ENCODE data around the gene ASTN2. TPM values are rescaled to one million over a fixed set of nuclear protein-coding genes. Genes with fewer than 3 reads are reported as not detected.

ASTN2 gene
- polyA plus RNA-seq, 1 donor from 2014 or later = 6.8 TPM

DNA sequence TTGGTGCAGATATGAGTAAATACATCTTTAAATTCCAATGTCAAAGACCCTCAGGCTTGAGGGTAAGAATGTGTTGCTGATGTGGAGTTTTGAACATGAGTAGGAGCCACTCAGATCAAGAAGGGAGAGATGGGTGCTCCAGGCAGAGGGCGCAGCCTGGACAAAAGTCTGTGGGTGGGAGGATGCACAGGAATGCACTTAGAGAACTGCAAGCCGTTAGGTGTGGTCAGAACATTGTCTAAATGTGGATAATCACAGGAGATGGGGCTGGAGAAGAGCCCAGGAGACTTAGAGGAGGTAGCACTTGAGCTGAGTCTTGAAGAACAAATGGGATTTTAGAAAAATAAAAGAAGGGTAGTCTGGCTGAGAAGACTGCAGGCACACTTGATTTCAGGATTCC, 1005.7 kb downstream of the ASTN2 start:
- TF ChIP-seq EP300 (conservative IDR thresholded peaks at IDR 0.05; ENCODE audit: poor library complexity, severe bottlenecking) = no peak
- TF ChIP-seq MXI1 (conservative IDR thresholded peaks at IDR 0.05; ENCODE audit: poor library complexity, severe bottlenecking) = no peak
- TF ChIP-seq EZH2 (IDR thresholded peaks at IDR 0.05; ENCODE audit: borderline replicate concordance, insufficient read depth, low read length, poor library complexity, severe bottlenecking) = no peak
- no peak for TF ChIP-seq POLR2AphosphoS5 (IDR thresholded peaks at IDR 0.05)
- no peak for TF ChIP-seq SMC3 (conservative IDR thresholded peaks at IDR 0.05; ENCODE audit: poor library complexity)
- TF ChIP-seq, protein P1, sequence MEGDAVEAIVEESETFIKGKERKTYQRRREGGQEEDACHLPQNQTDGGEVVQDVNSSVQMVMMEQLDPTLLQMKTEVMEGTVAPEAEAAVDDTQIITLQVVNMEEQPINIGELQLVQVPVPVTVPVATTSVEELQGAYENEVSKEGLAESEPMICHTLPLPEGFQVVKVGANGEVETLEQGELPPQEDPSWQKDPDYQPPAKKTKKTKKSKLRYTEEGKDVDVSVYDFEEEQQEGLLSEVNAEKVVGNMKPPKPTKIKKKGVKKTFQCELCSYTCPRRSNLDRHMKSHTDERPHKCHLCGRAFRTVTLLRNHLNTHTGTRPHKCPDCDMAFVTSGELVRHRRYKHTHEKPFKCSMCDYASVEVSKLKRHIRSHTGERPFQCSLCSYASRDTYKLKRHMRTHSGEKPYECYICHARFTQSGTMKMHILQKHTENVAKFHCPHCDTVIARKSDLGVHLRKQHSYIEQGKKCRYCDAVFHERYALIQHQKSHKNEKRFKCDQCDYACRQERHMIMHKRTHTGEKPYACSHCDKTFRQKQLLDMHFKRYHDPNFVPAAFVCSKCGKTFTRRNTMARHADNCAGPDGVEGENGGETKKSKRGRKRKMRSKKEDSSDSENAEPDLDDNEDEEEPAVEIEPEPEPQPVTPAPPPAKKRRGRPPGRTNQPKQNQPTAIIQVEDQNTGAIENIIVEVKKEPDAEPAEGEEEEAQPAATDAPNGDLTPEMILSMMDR (IDR thresholded peaks at IDR 0.05; ENCODE audit: poor library complexity, severe bottlenecking) = no peak
- no peak for TF ChIP-seq TAF1 (IDR thresholded peaks at IDR 0.05; ENCODE audit: low read depth)
- no peak for TF ChIP-seq RAD21 (conservative IDR thresholded peaks at IDR 0.05)
- TF ChIP-seq, protein P2, sequence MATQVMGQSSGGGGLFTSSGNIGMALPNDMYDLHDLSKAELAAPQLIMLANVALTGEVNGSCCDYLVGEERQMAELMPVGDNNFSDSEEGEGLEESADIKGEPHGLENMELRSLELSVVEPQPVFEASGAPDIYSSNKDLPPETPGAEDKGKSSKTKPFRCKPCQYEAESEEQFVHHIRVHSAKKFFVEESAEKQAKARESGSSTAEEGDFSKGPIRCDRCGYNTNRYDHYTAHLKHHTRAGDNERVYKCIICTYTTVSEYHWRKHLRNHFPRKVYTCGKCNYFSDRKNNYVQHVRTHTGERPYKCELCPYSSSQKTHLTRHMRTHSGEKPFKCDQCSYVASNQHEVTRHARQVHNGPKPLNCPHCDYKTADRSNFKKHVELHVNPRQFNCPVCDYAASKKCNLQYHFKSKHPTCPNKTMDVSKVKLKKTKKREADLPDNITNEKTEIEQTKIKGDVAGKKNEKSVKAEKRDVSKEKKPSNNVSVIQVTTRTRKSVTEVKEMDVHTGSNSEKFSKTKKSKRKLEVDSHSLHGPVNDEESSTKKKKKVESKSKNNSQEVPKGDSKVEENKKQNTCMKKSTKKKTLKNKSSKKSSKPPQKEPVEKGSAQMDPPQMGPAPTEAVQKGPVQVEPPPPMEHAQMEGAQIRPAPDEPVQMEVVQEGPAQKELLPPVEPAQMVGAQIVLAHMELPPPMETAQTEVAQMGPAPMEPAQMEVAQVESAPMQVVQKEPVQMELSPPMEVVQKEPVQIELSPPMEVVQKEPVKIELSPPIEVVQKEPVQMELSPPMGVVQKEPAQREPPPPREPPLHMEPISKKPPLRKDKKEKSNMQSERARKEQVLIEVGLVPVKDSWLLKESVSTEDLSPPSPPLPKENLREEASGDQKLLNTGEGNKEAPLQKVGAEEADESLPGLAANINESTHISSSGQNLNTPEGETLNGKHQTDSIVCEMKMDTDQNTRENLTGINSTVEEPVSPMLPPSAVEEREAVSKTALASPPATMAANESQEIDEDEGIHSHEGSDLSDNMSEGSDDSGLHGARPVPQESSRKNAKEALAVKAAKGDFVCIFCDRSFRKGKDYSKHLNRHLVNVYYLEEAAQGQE (IDR thresholded peaks at IDR 0.05; ENCODE audit: borderline replicate concordance) = no peak
- no peaks in the 10 kb centered on the region for H3K27me3 ChIP-seq (ENCODE audit: insufficient read depth, low read depth, low read length)

DNA sequence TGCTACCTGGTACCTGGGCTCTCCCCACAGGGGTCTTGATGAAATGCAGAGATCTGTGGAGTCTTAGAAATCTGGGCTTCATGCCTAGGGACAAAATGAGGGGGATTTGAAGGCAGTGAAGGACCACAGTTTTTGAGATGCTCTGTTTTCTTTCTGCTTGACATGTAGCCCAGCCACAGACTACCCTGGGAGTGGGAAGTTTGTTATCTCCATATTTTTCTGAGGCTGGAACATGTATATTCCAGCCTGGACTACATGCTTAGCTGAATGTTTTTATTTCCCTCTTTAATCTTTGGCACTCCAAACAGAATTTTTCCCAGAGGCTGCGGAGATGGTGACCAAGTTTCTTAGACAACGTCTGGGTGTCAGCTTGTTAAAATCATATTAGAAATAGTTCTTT, 1008.4 kb downstream of the ASTN2 start:
- Histone ChIP-seq H3K9me2 (ENCODE audit: insufficient read depth, low read length) (no peaks in the 10 kb centered on the region), H2AFZ (ENCODE audit: low read depth, low read length) (no peak overlapping the region), H3K4me3 (ENCODE audit: low read length) (no peak overlapping the region), H4K20me1 (ENCODE audit: insufficient read depth) (no peaks in the 10 kb centered on the region), H3K27me3 (ENCODE audit: insufficient read depth, low read depth, low read length) (no peaks in the 10 kb centered on the region), H3K9me3 (ENCODE audit: low read length) (no peaks in the 10 kb centered on the region), H3K27ac (ENCODE audit: low read length) (no peak overlapping the region), H3K9ac (ENCODE audit: low read length) (no peak overlapping the region), H3K79me2 (replicated peaks; ENCODE audit: insufficient read depth, low read length) (no peaks in the 10 kb centered on the region), H3F3A (ENCODE audit: insufficient read depth, low read length, poor library complexity, severe bottlenecking) (no peaks in the 10 kb centered on the region), H3K4me2 (ENCODE audit: low read length) (no peak overlapping the region), H3K36me3 (ENCODE audit: insufficient read depth, low read length) (no peaks in the 10 kb centered on the region)
- no peak for TF ChIP-seq POLR2AphosphoS5 (IDR thresholded peaks at IDR 0.05)
- TF ChIP-seq, protein P1 (IDR thresholded peaks at IDR 0.05; ENCODE audit: poor library complexity, severe bottlenecking) = no peak
- TF ChIP-seq RAD21 (conservative IDR thresholded peaks at IDR 0.05) = no peak
- no peak for TF ChIP-seq EZH2 (IDR thresholded peaks at IDR 0.05; ENCODE audit: borderline replicate concordance, insufficient read depth, low read length, poor library complexity, severe bottlenecking)
- TF ChIP-seq TAF1 (IDR thresholded peaks at IDR 0.05; ENCODE audit: low read depth) = no peak
- no peak for TF ChIP-seq EP300 (conservative IDR thresholded peaks at IDR 0.05; ENCODE audit: poor library complexity, severe bottlenecking)
- TF ChIP-seq, protein P2 (IDR thresholded peaks at IDR 0.05; ENCODE audit: borderline replicate concordance) = no peak
- no peak for TF ChIP-seq SMC3 (conservative IDR thresholded peaks at IDR 0.05; ENCODE audit: poor library complexity)
- no peak for TF ChIP-seq MXI1 (conservative IDR thresholded peaks at IDR 0.05; ENCODE audit: poor library complexity, severe bottlenecking)

More for the DNA sequence above, 1005.7 kb downstream of the ASTN2 start:
- Histone ChIP-seq H3K9ac (ENCODE audit: low read length) (no peak overlapping the region), H3K27ac (ENCODE audit: low read length) (no peak overlapping the region), H3F3A (ENCODE audit: insufficient read depth, low read length, poor library complexity, severe bottlenecking) (no peaks in the 10 kb centered on the region), H3K9me3 (ENCODE audit: low read length) (no peaks in the 10 kb centered on the region), H3K4me2 (ENCODE audit: low read length) (no peak overlapping the region), H2AFZ (ENCODE audit: low read depth, low read length) (no peak overlapping the region), H4K20me1 (ENCODE audit: insufficient read depth) (no peaks in the 10 kb centered on the region), H3K36me3 (ENCODE audit: insufficient read depth, low read length) (no peaks in the 10 kb centered on the region), H3K4me3 (ENCODE audit: low read length) (no peak overlapping the region), H3K9me2 (ENCODE audit: insufficient read depth, low read length) (no peaks in the 10 kb centered on the region), H3K79me2 (replicated peaks; ENCODE audit: insufficient read depth, low read length) (no peaks in the 10 kb centered on the region)
